ENCODE measurements around the gene ZFP64. TPM values are rescaled to one million over a fixed set of nuclear protein-coding genes. Genes with fewer than 3 reads are reported as not detected.

ZFP64 gene
- total and polyA plus RNA-seq, 2 donors (not counting 3 experiments of a cell fraction or from before 2014, with no cell fraction given), result 31.7 to 35.4 TPM

GRCh38 chr20:52160621-52161204, 30.9 kb downstream of the ZFP64 start:
- DNase-seq (ENCODE audit: low read depth, low spot score) (no peak), FAIRE-seq (no peak)
- H3K9me3 ChIP-seq (replicated peaks; ENCODE audit: control insufficient read depth, insufficient read depth, low read length), result no peaks in the 10 kb centered on the region
- H3K4me3 ChIP-seq (replicated peaks in 1 of 3; ENCODE audit: insufficient read depth in 1 of 3, low read depth in 1 of 3, low read length in 3 of 3), result no peak overlapping the region
- no TSS peak for BruUV-seq (replicated peaks)
- H3K36me3 ChIP-seq (ENCODE audit: control insufficient read depth in 2 of 2, extremely low read depth in 1 of 2, insufficient read depth in 2 of 2, low read length in 2 of 2), result peaks cover 2 to 19% of the 10 kb centered on the region in 2 experiments
- H2AFZ ChIP-seq (ENCODE audit: low read depth, low read length), result no peak overlapping the region
- H3K4me1 ChIP-seq (ENCODE audit: control insufficient read depth, extremely low read depth, insufficient read depth, low read length), result no peaks in the 10 kb centered on the region
- H3K9me1 ChIP-seq (replicated peaks; ENCODE audit: control insufficient read depth, extremely low read depth, insufficient read depth, low read length), result no peaks in the 10 kb centered on the region
- H3K27me3 ChIP-seq (ENCODE audit: control insufficient read depth in 2 of 2, insufficient read depth in 2 of 2, low read length in 2 of 2), result no peaks in the 10 kb centered on the region
- intact Hi-C loops (cut with micrococcal nuclease) (no loop called here), dilution Hi-C loops (cut with MboI; ENCODE audit: extremely low pct_ligation_motif_present, low sequenced_read_pairs) (no loop called here)
- no peak overlapping the region for H3K4me2 ChIP-seq (ENCODE audit: insufficient read depth, low read length)
- H3K79me2 ChIP-seq (ENCODE audit: control insufficient read depth, insufficient read depth, low read length), result no peaks in the 10 kb centered on the region
- POLR2A ChIA-PET, result no interaction called here
- TF ChIP-seq JUN (IDR thresholded peaks at IDR 0.05; ENCODE audit: borderline replicate concordance, insufficient read depth, insufficient read length, low read depth) (no peak), POLR2A (IDR thresholded peaks at IDR 0.05; ENCODE audit: low read depth, low read length) (no peak), GATA2 (IDR thresholded peaks at IDR 0.05; ENCODE audit: insufficient read depth, insufficient read length, low read depth, low read length) (no peak), MYC (IDR thresholded peaks at IDR 0.05; ENCODE audit: low read depth, low read length) (no peak), MAX (IDR thresholded peaks at IDR 0.05; ENCODE audit: insufficient read depth, insufficient read length) (no peak), CTCF (IDR thresholded peaks at IDR 0.05; ENCODE audit: extremely low read depth in 1 of 2, insufficient read depth in 1 of 2, low read depth in 1 of 2, low read length in 2 of 2) (no peak), EZH2 (IDR thresholded peaks at IDR 0.05; ENCODE audit: borderline replicate concordance, low read depth, low read length, severe bottlenecking) (no peak)
- CTCF ChIA-PET, result interaction anchor here (1.0 to 1.4 kb wide), 2 partner anchors 10 to 32 kb away, joined by 5 read pairs; no protein-coding TSS in a partner anchor
- H3K9ac ChIP-seq (replicated peaks; ENCODE audit: extremely low read depth, insufficient read depth, low read length), result no peak overlapping the region
- no peaks in the 10 kb centered on the region for H4K20me1 ChIP-seq (replicated peaks; ENCODE audit: control insufficient read depth, extremely low read depth, insufficient read depth, low read length)
- no peak overlapping the region for H3K27ac ChIP-seq (ENCODE audit: insufficient read depth, low read depth, low read length)
